NCI-H2029 treated with DMSO at 0.1 percent for 48 hours (cell line): ENCODE results near the gene CAB39.
A peak's percentile ranks its signal among the peaks of the same experiment; 100 is the strongest.

Source experiments
- DNase-seq: peaks from one replicate; lab custom pipeline; 2025; lab: John Stamatoyannopoulos, UW

The CAB39 gene

GRCh38 chr2:230821261-230821990 is 108.8 kb downstream of the CAB39 start:
- DNase-seq: no peak

DNA sequence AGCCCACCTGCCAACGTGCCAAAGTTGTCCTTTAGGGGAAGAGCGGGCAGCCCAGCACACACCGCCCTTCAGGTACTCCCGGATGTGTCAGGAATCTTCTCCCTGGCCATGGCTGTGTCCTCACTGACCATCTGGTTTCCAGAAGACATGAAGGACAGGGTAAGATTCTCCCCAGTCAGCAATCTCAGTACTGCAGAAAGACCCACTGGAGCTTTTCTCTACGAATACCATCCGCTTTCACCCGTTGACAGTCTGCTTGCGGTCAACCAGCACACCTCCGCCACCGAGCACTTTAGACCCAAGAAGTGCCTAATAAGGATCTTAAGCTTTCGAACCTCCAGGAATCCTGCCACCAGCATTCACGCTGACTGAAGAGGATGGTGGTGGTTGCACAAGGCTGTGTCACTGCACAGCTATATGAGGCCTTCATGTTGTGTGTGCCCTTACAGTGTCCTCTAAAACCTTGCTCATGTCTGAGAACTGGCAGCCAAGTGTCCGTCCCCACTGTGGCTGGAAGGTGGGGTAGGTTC is 109.4 kb downstream of the CAB39 start:
- DNase-seq: no peak

DNA sequence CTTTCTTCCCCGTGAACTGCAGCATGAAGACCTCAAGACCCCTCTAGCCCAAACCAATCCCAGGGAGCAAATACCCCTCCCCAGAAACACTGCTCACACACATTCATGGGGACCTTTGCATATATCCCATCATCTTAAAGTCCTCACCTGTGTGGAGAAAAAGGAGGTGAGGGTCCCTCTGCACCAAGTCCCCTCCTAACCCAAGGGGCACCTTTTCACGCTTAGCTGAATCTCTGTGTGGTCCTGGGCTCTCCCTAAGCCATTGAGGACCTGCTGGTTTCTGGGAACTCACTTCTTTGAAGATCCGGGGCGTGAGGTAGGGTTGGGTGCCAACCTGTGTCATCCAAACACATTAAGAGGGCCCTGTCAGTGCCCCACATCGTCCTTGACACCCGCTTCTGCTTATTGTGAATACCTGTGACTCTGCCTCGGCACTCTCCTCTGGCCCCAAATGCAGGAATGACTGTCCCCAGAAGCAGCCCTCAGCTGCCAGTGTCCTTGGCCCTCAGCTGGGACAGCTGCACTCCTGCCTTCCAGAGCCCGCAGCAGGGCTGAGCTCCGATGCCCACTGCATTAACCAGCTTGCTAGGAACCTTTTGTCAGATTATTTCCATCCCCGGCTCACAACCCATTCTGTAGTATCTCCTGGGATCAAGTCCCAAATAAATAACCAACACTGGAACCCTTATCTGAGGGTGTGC is 110.8 kb downstream of the CAB39 start:
- DNase-seq: no peak

GRCh38 chr2:230824406-230824978 is 111.8 kb downstream of the CAB39 start:
- peak; percentile 69 for DNase-seq

DNA sequence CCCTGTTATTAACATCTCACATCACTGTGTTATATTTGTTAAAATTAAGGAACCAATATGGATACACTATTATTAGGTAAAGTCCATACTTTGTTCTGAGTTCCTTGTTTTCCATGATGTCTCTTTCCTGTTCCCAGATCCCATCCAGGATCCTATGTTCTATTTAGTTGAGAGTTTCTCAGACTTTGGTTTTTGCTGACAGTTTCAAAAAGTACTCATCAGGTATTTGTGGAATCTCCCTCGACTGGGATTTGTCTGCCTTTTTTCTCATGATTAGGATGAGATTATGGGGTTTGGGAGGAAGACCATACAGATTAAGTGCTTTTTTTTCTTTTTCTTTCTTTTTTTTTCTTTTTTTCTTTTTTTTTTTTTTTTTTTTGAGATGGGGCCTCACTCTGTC is 112.7 kb downstream of the CAB39 start:
- no peak for DNase-seq

DNA sequence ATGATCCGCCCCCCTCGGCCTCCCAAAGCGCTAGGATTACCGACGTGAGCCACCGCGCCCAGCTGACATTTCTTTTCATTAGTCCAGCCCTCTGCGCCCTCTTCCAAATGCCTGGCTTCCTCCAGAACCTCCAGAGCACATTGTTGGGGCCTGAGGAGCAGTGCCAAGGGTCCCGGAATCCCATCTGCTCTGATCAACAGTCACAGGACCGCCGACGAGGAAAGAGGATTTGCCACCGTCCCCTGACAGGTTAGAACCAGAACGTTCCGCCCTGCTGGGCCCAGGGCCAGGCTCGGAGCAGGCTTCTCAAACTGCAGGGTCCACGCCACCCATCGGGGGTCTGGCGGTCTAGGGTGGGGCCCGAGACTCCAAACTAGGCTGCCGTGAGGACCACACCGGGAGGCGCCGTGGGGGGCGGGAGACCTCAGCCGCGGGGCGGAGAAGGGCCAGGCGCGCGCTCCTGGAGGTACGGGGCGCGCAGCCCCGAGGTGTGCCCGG is 115.2 kb downstream of the CAB39 start:
- no peak for DNase-seq

GRCh38 chr2:230828272-230828961 is 115.8 kb downstream of the CAB39 start:
- no peak for DNase-seq

- DNase-seq: no peak
These were observed 116.7 kb downstream of the CAB39 start for GRCh38 chr2:230829293-230829692.

- DNase-seq: no peak
These were observed 117.3 kb downstream of the CAB39 start for GRCh38 chr2:230829959-230830358.

- DNase-seq: no peak
These were observed 117.8 kb downstream of the CAB39 start for GRCh38 chr2:230830428-230830827.

DNA sequence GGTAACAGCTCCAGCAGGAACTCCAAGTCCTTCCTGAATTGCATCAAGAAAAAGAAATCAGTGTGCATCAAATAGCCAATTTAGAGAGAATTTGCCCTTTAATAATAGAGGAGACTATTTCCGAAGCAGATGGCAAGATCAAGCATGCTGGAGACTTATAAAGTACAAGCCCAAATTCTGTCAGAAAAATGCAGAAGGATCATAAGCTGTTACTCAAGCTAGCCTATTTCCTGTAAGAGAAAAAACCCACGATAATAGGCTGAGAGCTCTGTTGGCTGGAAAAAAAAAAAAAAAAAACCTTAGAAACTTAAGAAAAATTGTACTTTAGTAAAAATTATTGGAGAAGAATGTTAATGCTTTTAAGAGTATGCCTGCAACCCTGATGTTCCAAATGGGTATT is 127.7 kb downstream of the CAB39 start:
- DNase-seq: no peak

DNA sequence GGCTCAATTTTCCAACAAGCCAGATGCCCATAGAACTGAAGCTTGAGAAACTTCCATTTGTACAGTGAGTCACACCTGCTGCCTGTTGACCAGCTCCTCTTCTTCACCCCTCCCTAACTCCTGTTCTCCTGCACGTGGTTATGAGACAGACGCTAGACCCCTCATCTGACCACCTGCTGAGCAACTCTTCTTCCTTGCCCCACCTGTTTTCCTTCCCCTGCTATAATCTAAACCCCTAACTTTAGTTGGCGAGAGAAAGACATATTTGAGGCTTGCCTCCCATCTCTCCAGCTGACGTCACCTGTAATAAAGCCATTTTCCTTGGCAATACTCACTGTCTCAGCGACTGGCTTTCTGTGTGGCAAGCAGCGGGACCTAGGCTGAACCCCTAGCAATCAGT is 129.8 kb downstream of the CAB39 start:
- DNase-seq: no peak

DNA sequence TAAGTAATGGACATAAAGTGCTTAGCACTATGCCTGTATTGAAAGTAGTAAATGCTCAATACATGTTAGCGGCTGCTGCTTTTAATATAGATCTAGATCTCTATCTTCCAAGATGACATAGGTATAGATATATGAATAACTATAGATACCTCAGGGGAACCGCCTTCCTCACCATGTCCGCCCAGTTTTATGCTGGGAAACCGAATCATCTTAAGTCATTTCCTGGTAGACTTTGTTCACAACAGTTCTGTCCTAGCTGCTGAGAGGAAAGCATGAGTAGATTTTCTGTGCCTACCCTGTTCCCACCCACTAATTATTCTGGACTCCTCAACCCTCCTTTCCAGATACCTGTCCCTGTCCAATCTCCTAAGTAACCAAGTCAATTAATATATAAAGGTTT is 130.5 kb downstream of the CAB39 start:
- no peak for DNase-seq

GRCh38 chr2:230846360-230846759 is 133.7 kb downstream of the CAB39 start:
- DNase-seq: no peak

DNA sequence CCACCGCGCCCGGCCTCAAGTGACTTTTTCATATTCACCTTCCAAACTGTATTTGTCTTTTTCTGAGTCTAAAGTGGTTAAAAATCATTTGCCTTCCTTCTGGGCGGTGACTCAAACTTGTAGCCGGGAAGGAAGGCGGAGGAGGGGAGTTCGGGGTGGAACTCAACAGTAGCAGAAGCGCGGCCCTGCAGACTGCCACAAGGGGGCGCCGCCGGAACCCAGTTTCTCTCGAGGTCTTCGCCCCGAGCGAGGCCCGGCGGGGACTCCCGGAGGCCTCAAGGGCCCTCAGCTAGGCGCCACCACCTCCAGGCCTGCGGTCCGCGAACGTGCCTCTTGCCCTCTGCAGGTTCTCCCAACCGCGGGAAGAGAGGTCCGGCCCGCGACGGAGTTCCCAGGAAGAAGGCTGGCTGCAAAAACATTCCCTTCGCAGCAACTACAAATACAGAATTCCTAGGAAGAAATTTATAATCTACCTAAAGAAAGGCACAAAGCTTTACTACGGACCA is 135.3 kb downstream of the CAB39 start:
- DNase-seq: no peak

DNA sequence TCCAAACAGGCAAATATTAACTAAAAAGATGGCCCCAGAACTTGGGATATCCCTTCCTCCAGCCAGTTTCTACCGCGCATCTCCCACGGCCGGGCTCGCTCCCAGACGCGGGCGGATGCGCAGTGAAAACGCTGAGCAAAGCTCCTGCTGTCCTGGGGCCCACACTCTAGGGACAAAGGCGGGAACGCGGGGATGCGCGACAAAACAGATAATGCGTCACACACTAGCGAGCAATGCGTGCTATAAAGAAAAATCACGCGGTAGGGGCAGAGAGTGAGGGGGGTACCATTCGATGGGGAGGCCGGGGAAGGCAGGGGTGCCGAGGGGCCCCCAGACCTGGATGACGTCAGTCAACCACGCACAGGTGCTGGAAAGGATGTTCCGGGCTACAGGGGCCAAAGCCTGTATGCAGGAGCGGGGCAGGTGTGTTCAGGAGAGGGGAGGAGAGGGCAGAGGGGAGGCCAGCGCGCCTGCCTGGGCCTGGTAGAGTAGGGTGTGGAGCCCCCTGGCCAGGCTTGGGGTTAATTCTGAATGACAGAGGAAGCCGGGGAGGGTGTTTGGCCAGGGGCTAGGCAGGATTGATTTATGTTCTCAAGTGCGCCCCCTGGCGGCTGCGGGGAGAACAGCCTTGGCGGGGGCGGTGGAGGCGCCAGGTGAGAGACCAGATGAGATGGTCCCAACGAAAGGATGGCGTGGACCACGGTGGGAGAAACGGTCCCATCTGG is 137.2 kb downstream of the CAB39 start:
- no peak for DNase-seq

- no peak for DNase-seq
These were observed 137.7 kb downstream of the CAB39 start for GRCh38 chr2:230850358-230850658.

DNA sequence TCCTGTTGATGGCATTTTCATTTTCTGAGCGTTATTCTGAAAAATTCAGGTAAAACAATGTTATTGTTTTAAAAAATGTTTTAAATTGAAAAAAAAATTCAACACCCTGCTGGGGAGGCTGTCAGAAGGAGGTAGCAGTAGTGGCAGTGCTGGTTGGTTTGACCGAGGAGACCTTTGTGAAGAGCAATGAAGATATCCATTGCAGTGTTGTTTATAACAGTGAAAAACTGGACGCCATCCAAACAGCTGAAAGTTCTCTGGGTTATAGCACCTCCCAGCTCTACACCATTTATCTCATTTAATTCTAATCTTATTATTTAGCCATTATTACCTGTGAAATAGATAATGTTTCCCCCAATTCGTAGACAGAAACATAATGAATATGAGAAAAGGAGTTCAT is 139.5 kb downstream of the CAB39 start:
- DNase-seq: no peak

DNA sequence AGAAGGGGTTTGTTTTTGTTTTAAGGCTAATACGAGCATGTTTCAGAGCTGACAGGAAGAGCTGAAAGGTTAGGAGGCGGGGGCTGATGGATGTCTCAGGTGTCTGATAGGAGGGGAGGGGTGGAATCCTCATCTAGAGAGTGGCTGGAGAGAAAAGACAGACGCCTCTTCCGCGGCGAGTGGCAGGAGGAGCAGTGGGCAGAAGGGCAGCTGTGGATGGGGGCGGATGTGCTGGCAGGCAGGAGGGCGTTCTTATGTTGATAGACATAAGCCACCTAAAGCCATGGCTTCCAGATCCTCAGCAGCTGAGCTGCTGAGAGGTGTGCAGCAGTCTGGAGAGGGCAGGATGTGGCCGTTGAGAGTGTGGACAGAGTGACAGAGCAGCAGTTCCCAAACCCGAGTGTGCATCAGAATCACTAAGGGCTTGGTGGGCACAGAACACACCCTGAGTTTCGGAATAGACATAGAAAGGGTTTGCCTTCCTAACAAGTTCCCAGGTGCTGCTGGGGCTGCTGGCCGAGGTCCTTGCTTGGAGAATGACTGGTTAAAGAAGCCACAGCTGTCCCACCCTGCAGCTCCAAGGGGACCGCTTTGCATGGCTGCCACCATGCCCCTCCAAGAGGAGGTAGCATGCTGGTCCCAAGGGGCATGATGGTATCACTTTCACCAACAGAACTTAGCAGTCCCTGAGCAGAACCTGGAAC is 149.1 kb downstream of the CAB39 start:
- DNase-seq: peak; percentile 55

- DNase-seq: no peak
These were observed 149.7 kb downstream of the CAB39 start for GRCh38 chr2:230862292-230862691.

DNA sequence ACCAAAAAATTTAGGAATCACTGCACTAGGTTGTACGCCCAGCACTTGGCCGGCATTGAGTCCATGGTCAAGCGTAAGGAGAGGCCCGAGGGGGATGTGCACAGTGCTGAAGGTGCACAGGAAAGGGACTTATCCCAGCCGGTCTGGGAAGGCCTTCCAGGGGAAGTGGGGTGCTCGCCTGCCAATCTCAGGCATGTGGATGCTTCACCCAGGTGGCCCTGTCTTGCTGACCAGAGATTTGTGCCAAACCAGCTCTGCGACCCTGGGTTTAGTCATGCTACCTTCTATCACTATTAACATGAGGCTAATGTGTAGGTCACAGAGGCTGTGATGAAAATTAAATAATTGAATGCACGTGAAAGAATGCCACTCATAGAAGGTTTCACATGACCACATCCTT is 150.4 kb downstream of the CAB39 start:
- no peak for DNase-seq
